AG09309 (cell line): Measurements from ENCODE around the gene DMAP1.
A peak's percentile ranks its signal among the peaks of the same experiment; 100 is the strongest.

ENCODE experiments used
- DNase-seq: peaks from one replicate; pipeline ENCODE4 v3.0.0-alpha.2; 2010; ENCODE audit warnings: low read depth
- H3K4me3 ChIP-seq: 2 replicates; pipeline ENCODE4 v1.5.1; 2011; ENCODE audit warnings: mild to moderate bottlenecking, low read depth, low read length, moderate library complexity; ENCODE audit not compliant: control insufficient read depth
- CTCF ChIP-seq: IDR thresholded peaks from 2 replicates; pipeline ENCODE4 v1.5.1; 2011; ENCODE audit warnings: mild to moderate bottlenecking, low read depth, low read length, inconsistent platforms; ENCODE audit not compliant: insufficient read depth, control insufficient read depth; ENCODE audit errors: missing control alignments

The DMAP1 gene

GRCh38 chr1:44236490-44237272, 23.4 kb downstream of the DMAP1 start:
- no peak for TF ChIP-seq CTCF
- DNase-seq, result no peak
- no peak overlapping the region for H3K4me3 ChIP-seq

GRCh38 chr1:44237721-44238457, 24.6 kb downstream of the DMAP1 start:
- H3K4me3 ChIP-seq, result no peak overlapping the region
- DNase-seq, result no peak
- TF ChIP-seq CTCF, result peak; percentile 43

GRCh38 chr1:44238660-44239059, 25.4 kb downstream of the DMAP1 start:
- TF ChIP-seq CTCF, result no peak
- H3K4me3 ChIP-seq, result no peak overlapping the region
- no peak for DNase-seq

- no peak overlapping the region for H3K4me3 ChIP-seq
- peak; percentile 54 for TF ChIP-seq CTCF
- DNase-seq, result no peak
These were observed 26.2 kb downstream of the DMAP1 start for GRCh38 chr1:44239331-44239960.

- DNase-seq, result no peak
- TF ChIP-seq CTCF, result no peak
- no peak overlapping the region for H3K4me3 ChIP-seq
These were observed 26.7 kb downstream of the DMAP1 start for GRCh38 chr1:44239961-44240371.

- TF ChIP-seq CTCF, result no peak
- no peak overlapping the region for H3K4me3 ChIP-seq
- DNase-seq, result no peak
These were observed 27.8 kb downstream of the DMAP1 start for GRCh38 chr1:44240802-44241671.
